Keratinocyte (primary cell): ENCODE measurements around the gene PIGA.

Experiments
- CTCF ChIP-seq, 3 experiments: IDR thresholded peaks in 1 of 3; conservative IDR thresholded peaks in 1 of 3; optimal IDR thresholded peaks in 1 of 3; 2 replicates in 2 of 3; 3 replicates in 1 of 3; pipeline versions ENCODE3 to v1.5.1; 2011; ENCODE audit warnings: low read length in 3 of 3, mild to moderate bottlenecking in 3 of 3, moderate library complexity in 2 of 3, control low read depth in 1 of 3, inconsistent platforms in 1 of 3; ENCODE audit not compliant: insufficient read depth in 2 of 3; ENCODE audit errors: extremely low read depth in 1 of 3
- EZH2 ChIP-seq: IDR thresholded peaks from one replicate; pipeline ENCODE4 v1.6.1; 2012; ENCODE audit warnings: inconsistent platforms, mild to moderate bottlenecking, low read length, moderate library complexity

GRCh38 chrX:15366506-15367352 is 31.4 kb upstream of the PIGA start:
- TF ChIP-seq CTCF (optimal IDR thresholded peaks at IDR 0.05 in 1 of 3, IDR thresholded peaks at IDR 0.05 in 1 of 3, conservative IDR thresholded peaks at IDR 0.05 in 1 of 3; ENCODE audit: extremely low read depth in 1 of 3, insufficient read depth in 2 of 3, low read length in 3 of 3) (no peak), EZH2 (no peak)
